ENCODE measurements around the gene RTEL1. TPM values are rescaled to one million over a fixed set of nuclear protein-coding genes. Genes with fewer than 3 reads are reported as not detected.
"Not testable (repeated sequence)": the region's sequence is repeated elsewhere in the genome, so short reads cannot be mapped to it uniquely, and the experiment has no call there.

The RTEL1 gene
- polyA plus RNA-seq, 1 donor = 11.0 TPM

DNA sequence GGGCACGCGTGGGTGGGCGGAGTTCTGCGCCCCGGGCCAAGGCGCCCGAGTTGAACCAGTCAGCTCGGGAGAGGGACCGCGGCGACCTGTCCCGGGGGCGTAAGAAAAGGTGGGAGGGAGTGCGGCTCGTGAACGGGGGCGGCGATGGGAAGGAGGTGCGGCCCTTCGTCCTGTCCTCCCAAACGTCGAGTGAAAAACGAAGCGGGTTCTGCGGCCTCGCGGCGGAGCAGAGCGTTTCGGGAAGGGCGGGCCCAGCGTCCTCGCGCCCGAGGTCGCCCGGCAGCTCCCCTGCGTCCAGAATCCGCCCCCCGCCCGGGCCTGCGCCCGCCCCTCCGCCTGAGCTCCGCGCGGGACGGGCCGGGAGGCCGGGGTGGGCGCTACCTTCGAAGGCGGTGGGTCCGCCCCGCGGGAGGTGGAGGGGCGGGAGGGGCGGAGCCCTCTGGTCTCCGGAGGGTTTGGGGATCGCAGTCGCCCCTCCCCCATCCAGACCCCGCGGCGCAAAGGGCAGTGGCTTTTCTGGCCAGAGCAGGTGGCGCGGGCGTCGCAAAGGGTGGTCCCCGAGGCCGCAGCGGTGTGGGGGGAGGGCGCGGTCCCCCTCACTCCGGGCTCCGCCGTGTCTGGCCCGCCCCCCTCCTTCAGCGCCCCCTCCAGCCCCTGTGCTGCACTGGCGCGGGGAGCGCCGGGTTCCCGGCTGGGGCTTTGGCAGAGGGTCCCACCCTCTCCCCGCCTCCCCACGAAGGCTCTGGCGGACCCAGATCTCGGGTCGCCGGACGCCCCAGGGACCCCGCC, 5.7 kb upstream of the RTEL1 start:
- no peak for DNase-seq (ENCODE audit: low read depth)

GRCh38 chr20:63653041-63653973, 4.8 kb upstream of the RTEL1 start, which contains the start of gene STMN3:
Gene STMN3, minus strand, starts transcription at chr20:63653424. Its CDS starts 79 bp downstream, at chr20:63653345.
- DNase-seq (ENCODE audit: low read depth) = peak; percentile 47

GRCh38 chr20:63653974-63654668, 4.0 kb upstream of the RTEL1 start:
- no peak for DNase-seq (ENCODE audit: low read depth)

DNA sequence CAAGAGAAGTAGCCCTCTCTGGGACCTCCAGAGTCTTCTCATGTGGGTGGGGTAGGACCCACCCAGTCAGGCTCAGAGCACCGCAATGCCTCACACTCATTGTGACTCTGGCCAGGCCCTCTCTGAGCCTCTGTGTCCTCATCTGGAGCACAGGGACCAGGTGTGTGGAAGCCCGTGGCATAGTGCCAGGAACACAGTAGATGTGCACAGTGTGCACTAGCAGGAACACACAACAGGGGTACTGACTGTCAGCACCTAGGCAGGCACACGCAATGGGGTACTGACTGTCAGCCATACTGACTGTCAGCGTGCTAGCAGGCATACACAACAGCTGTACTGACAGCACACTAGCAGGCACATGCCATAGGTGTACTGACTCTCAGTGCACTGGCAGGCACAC, 2.9 kb upstream of the RTEL1 start:
- DNase-seq (ENCODE audit: low read depth) = no peak

DNA sequence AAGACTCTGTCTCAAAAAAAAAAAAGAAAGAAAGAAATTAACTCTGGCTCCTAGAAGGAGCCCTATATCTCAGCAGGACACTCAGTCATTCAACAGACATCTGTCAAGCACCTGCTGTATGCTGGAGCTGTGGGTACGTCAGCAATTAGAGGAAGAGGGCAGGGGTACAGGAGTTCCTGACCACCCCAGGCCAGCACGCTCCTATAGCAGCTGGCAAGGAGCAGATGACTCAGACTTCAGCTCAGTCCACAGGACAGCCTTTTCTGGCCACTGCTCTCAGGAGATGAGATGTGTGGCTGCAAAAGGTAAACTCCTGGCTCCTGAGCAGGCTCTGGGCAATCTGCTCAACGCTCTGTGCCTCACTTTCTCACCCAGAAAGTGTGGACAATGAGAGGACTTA, 1.7 kb upstream of the RTEL1 start:
- DNase-seq (ENCODE audit: low read depth) = no peak

- DNase-seq (ENCODE audit: low read depth) = no peak
Observed at GRCh38 chr20:63657260-63657936, 714 bp upstream of the RTEL1 start.

DNA sequence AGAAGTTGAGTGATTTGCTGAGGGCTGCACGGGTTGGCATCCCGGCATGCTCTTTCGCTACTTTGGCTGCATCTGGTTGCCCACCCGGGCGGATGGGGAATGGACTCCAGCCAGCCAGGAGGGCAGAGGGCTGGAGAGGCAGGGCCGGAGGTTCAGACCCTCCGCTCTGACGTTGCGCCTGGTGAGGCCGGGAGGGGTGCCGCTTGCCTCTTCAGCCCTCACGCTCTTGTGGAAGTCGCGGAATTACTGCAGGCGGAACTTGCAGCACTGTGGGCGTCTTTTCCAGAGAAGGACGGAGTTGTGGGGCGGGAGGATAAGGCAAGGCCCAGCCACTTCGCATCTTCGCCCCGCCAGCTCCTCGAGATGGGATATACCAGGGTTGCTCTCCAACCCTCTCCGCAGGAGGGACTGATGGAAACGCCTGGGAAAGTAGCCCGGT, 656 bp downstream of the RTEL1 start:
- no peak for DNase-seq (ENCODE audit: low read depth)

DNA sequence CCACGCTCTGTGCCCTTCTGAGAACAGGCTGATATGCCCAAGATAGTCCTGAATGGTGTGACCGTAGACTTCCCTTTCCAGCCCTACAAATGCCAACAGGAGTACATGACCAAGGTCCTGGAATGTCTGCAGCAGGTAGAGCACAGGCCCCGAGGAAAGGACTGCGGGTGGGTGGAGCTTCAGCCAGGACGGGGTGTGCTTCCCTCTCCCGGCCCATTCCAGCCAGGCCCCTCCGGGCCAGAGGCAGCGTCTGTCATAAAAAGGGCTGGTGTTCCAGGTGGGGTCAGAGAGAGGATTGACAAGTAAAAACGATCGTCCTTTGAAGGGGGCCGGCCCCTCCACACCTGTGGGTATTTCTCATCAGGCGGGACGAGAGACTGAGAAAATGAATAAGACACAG, 1.3 kb downstream of the RTEL1 start:
- DNase-seq (ENCODE audit: low read depth) = no peak

GRCh38 chr20:63660174-63660573, 2.1 kb downstream of the RTEL1 start:
- not testable (repeated sequence) for DNase-seq (ENCODE audit: low read depth)

- no peak for DNase-seq (ENCODE audit: low read depth)
Observed at GRCh38 chr20:63660622-63661021, 2.5 kb downstream of the RTEL1 start.

DNA sequence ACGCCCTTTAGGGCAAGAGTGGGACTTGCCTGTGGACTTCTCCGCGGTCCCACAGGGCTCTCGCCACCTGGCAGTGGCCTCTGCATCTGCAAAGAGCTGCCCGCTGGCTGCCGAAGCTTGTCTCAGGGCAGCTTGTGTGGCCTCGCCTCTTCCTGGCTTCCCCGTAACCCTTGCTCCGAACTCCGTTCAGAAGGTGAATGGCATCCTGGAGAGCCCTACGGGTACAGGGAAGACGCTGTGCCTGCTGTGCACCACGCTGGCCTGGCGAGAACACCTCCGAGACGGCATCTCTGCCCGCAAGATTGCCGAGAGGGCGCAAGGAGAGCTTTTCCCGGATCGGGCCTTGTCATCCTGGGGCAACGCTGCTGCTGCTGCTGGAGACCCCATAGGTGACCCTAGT, 3.0 kb downstream of the RTEL1 start:
- no peak for DNase-seq (ENCODE audit: low read depth)

DNA sequence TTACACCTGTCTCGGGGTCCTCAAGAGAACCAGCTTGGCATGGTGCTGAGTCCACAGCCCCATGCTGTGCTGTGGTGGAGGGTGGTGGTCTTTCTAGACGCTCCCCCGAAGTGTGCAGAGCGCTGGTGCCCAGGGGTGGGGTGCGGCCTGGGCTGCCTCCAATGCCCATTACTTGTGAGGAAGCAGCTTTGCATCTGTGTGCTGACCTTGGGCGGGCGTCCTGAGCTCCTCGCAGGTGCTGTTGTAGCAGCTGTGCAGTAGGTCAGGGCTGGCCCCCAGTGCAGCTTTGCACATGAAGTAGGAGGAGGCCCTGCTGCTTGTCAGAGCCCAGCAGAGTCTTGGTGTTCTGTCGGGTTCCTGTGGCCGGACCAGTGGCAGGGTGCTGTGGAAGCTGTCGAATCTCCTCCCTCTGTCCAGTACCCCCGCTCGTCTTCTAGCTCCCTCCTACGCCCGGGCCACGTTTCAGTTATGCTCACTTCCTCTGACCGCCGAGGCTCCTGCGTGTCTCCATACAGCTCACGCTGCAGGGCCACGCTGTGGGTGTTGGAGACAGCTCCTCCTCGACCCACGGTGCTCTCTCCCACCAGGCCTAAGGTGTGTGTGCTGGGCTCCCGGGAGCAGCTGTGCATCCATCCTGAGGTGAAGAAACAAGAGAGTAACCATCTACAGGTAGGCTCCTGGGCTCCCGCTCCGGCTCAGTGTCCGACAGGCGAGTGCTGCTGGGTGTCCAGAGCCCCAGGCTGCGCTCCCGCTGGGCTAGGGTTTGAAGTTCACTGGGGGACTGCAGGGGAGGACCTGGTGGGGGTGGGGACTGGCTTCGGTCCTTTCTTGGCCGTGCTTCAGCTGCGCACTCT, 4.1 kb downstream of the RTEL1 start:
- no peak for DNase-seq (ENCODE audit: low read depth)

DNA sequence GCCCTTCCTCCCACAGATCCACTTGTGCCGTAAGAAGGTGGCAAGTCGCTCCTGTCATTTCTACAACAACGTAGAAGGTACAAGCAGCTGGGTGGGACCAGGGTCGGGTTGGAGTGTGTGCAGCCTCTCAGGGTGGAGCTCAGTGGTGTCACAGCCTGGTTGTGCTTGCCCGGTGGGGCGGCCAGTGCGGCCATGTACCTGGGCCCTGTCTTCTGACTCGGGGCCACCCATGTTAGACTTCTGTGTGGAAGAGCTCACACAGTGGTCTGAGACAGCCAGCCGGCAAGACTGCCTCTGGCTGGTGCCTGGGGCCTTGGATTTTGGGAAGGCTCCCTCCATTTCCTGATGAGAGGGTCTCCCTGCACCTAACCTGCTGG, 4.7 kb downstream of the RTEL1 start:
- no peak for DNase-seq (ENCODE audit: low read depth)

DNA sequence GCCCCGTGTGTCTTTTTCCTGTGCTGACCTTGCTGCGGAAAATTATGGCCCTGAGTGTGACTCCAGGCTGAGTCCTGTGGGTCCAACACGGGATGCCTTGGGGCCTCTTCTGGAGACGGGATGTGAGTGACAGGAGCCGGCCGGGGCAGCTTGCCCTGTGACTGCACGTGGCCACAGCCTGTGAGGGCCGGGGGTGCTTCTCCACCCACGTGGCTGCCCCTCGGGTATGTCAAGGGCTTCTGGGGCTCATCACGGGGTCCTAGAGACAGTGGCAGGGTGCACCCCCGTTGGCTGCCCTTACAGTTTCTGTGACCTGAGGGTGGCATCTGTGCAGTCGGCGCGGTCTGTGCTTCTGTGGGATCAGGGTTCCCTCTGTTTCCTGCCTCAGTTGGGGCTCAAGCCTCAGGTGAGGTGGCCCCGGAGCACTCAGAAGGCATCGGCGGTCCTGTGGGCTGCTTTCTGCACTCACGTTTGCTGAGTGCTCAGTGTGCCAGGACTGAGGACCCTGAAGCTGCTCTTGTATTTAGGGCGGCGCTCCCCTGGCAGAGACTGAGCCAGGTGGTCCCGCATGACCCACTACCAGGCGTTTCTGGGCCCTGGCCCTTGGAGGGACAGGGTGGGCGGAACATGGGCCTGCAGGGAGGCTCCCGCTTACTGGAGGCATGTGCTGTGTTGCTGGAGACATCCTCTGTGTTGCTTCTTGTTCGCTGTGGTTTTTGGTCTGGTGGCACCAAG, 5.4 kb downstream of the RTEL1 start:
- no peak for DNase-seq (ENCODE audit: low read depth)

- no peak for DNase-seq (ENCODE audit: low read depth)
Observed at GRCh38 chr20:63664143-63664851, 6.2 kb downstream of the RTEL1 start.

- DNase-seq (ENCODE audit: low read depth) = no peak
Observed at GRCh38 chr20:63664861-63665594, 6.9 kb downstream of the RTEL1 start.

- DNase-seq (ENCODE audit: low read depth) = no peak
Observed at GRCh38 chr20:63665708-63666107, 7.6 kb downstream of the RTEL1 start.

DNA sequence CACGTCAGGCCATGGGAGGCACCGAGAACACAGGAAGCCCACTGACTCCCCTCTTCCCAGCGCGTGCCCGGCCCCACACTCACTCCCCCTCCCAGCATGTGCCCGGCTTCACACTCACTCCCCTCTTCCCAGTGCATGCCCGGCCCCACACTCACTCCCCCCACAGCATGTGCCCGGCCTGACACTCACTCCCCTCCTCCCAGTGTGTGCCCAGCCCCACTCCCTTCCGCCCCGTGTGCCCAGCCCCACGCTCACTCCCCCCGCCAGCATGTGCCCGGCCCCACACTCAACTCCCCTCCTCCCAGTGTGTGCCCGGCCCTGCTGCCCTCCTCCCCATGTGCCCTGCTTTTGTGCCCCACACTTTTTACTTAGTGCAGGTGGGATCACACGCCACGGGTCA, 9.7 kb downstream of the RTEL1 start:
- DNase-seq (ENCODE audit: low read depth) = no peak

- no peak for DNase-seq (ENCODE audit: low read depth)
Observed at GRCh38 chr20:63668351-63668750, 10.2 kb downstream of the RTEL1 start.
